Measurements from ENCODE around the gene NEB. TPM values are rescaled to one million over a fixed set of nuclear protein-coding genes. Genes with fewer than 3 reads are reported as not detected.

Gene NEB
- total and polyA plus RNA-seq, 2 donors from 2014 or later, result 0.88 to 1.6 TPM

DNA sequence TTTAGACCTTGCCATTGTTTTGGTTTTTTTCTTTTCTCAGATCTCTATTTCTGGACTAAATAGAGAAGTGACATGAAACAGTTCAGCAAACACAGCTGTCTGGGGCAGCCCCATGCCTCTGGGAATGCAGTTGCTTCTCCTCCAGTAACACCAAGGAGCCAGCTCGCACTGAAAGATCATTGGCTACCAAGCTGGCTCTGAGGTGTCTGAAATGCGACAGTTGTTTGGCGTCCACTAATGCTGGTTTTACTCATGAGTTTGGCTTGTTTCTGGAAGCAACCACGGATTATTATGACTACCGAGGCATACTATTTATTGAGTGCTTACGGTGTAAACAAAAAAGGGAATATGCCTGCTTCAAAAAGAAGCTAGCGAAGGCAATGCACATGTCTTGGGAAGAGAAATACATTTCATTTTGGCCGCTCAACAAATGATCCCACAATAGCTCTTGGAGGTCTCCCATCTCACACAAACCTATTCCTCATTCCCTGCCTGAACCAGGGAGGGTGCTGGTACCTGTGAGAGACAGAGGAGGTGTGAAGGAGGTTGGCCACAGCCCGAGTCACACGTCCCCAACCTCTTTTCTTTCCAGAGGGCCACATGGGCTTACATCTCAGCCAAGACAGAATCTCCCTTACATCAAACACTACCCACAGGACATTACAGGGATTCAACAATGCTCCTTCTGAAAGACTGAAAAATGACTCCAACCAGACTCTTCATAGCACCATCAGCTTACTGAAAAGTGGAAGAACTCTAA lies 37.5 kb upstream of the NEB start:
- no peaks in the 10 kb centered on the region for H3K4me1 ChIP-seq (ENCODE audit: control insufficient read depth in 2 of 3, insufficient read depth in 2 of 3, low read depth in 1 of 3, low read length in 3 of 3)
- H3K9me3 ChIP-seq (ENCODE audit: control insufficient read depth in 2 of 3, insufficient read depth in 1 of 3, low read length in 3 of 3), result no peaks in the 10 kb centered on the region
- H3K4me3 ChIP-seq (ENCODE audit: low read length in 3 of 3), result no peak overlapping the region
- peaks cover 0 to 6% (median 0%) of the 10 kb centered on the region in 3 donors for H3K36me3 ChIP-seq (ENCODE audit: control insufficient read depth in 2 of 3, insufficient read depth in 3 of 3, low read length in 3 of 3)
- TF ChIP-seq, protein P1, sequence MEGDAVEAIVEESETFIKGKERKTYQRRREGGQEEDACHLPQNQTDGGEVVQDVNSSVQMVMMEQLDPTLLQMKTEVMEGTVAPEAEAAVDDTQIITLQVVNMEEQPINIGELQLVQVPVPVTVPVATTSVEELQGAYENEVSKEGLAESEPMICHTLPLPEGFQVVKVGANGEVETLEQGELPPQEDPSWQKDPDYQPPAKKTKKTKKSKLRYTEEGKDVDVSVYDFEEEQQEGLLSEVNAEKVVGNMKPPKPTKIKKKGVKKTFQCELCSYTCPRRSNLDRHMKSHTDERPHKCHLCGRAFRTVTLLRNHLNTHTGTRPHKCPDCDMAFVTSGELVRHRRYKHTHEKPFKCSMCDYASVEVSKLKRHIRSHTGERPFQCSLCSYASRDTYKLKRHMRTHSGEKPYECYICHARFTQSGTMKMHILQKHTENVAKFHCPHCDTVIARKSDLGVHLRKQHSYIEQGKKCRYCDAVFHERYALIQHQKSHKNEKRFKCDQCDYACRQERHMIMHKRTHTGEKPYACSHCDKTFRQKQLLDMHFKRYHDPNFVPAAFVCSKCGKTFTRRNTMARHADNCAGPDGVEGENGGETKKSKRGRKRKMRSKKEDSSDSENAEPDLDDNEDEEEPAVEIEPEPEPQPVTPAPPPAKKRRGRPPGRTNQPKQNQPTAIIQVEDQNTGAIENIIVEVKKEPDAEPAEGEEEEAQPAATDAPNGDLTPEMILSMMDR (IDR thresholded peaks at IDR 0.05; ENCODE audit: borderline replicate concordance, extremely low read depth, insufficient read depth), result no peak
- intact Hi-C loops (cut with DNase I), result no loop called here
- H3K27ac ChIP-seq (ENCODE audit: low read depth in 2 of 2, low read length in 2 of 2), result no peak overlapping the region
- no peak for FAIRE-seq
- H3K9ac ChIP-seq (ENCODE audit: low read length in 3 of 3), result no peak overlapping the region
- no peaks in the 10 kb centered on the region for H3K27me3 ChIP-seq (ENCODE audit: control insufficient read depth, insufficient read depth, low read length)
- DNase-seq, result no peak

DNA sequence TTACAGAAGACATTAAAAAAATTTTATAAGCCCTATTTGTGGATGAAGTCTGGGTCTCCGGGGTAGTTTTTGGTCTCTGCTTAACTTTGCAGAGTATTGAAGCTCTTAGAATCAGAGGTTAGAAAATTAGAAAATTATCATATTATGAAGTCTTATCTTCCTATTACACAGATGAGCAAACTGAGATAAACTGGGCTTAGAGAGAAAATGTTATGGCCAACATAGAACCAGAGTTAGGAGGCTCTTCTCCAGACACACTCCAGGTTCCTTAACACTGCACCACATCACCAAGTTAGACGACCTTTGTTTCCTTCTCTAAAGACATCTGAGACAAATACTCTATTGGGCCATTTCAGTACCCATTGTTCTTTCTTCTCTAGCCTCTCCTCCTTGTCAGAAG lies 36.7 kb upstream of the NEB start:
- Histone ChIP-seq H3K4me1 (ENCODE audit: control insufficient read depth in 2 of 3, insufficient read depth in 2 of 3, low read depth in 1 of 3, low read length in 3 of 3) (peaks cover 0 to 3% (median 0%) of the 10 kb centered on the region in 3 donors), H3K9ac (ENCODE audit: low read length in 3 of 3) (no peak overlapping the region), H3K27me3 (ENCODE audit: control insufficient read depth, insufficient read depth, low read length) (no peaks in the 10 kb centered on the region), H3K27ac (ENCODE audit: low read depth in 2 of 2, low read length in 2 of 2) (no peak overlapping the region), H3K36me3 (ENCODE audit: control insufficient read depth in 2 of 3, insufficient read depth in 3 of 3, low read length in 3 of 3) (peaks cover 0 to 3% (median 0%) of the 10 kb centered on the region in 3 donors), H3K9me3 (ENCODE audit: control insufficient read depth in 2 of 3, insufficient read depth in 1 of 3, low read length in 3 of 3) (no peaks in the 10 kb centered on the region), H3K4me3 (ENCODE audit: low read length in 3 of 3) (no peak overlapping the region)
- TF ChIP-seq, protein P1 (IDR thresholded peaks at IDR 0.05; ENCODE audit: borderline replicate concordance, extremely low read depth, insufficient read depth), result no peak
- no peak for FAIRE-seq
- intact Hi-C loops (cut with DNase I), result no loop called here
- DNase-seq, result no peak

DNA sequence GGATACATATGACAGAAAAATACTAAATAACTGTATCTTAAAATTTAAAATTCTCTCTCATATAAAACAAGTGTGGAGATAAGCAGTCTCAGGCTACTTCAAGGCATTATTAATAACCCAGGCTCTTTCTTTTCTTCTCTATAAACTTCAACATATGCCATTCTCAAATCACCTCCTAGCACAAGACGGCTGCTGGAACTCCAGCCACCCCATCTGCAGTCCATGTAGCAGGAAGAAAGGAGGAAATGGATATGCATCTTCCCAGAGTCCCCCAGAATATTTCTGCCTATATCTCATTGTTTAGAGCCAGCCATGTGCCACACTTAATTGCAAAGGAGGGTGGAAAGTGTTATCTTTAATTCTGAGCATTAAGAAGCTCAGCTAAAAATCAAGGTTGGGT lies 35.3 kb upstream of the NEB start:
- Histone ChIP-seq H3K9ac (ENCODE audit: low read length in 3 of 3) (no peak overlapping the region), H3K9me3 (ENCODE audit: control insufficient read depth in 2 of 3, insufficient read depth in 1 of 3, low read length in 3 of 3) (no peaks in the 10 kb centered on the region), H3K4me1 (ENCODE audit: control insufficient read depth in 2 of 3, insufficient read depth in 2 of 3, low read depth in 1 of 3, low read length in 3 of 3) (peaks cover 0 to 3% (median 0%) of the 10 kb centered on the region in 3 donors), H3K4me3 (ENCODE audit: low read length in 3 of 3) (no peak overlapping the region), H3K27me3 (ENCODE audit: control insufficient read depth, insufficient read depth, low read length) (no peaks in the 10 kb centered on the region), H3K27ac (ENCODE audit: low read depth in 2 of 2, low read length in 2 of 2) (no peak overlapping the region), H3K36me3 (ENCODE audit: control insufficient read depth in 2 of 3, insufficient read depth in 3 of 3, low read length in 3 of 3) (no peaks in the 10 kb centered on the region)
- FAIRE-seq, result no peak
- intact Hi-C loops (cut with DNase I), result no loop called here
- TF ChIP-seq, protein P1 (IDR thresholded peaks at IDR 0.05; ENCODE audit: borderline replicate concordance, extremely low read depth, insufficient read depth), result no peak
- no peak for DNase-seq

Measured in kidney (tissue), 14 donors.